Pancreas (tissue), 10 donors: ENCODE data around the gene FCAMR. TPM values are rescaled to one million over a fixed set of nuclear protein-coding genes. Genes with fewer than 3 reads are reported as not detected.
A peak's percentile ranks its signal among the peaks of the same experiment; 100 is the strongest.

Source experiments
- ATAC-seq, 4 donors: fragments of 200-7000 bp; cut with Tn5 transposase; one replicate each; pipeline versions ENCODE4 v1.8.0 to v1.9.1; 2020; ENCODE audit warnings: mild to moderate bottlenecking in 4 of 4, moderate library complexity in 4 of 4
- DNase-seq, 6 donors: peaks; one replicate each; pipeline ENCODE4 v3.0.0-alpha.2; 2020
- FAIRE-seq: peaks from 2 replicates; lab custom pipeline; 2012; peaks lifted over from hg19 to GRCh38; lab: Jason Lieb, UNC
- H3K27ac ChIP-seq, 4 donors: fragments of 200-600 bp; sonication (generic); 1 replicate in 3 of 4; 2 replicates in 1 of 4; pipeline versions ENCODE4 v1.5.0 to v1.8.0; 2020
- H3K27me3 ChIP-seq, 4 donors: fragments of 200-600 bp; one replicate each; pipeline ENCODE4 v1.8.0; 2021
- H3K36me3 ChIP-seq, 3 donors: fragments of 200-600 bp; sonication (generic) in 1 of 3; one replicate each; pipeline versions ENCODE4 v1.5.0 to v1.8.0; 2020 to 2021
- H3K4me1 ChIP-seq, 3 donors: fragments of 200-600 bp; one replicate each; pipeline ENCODE4 v1.8.0; 2021
- H3K4me3 ChIP-seq, 4 donors: fragments of 200-600 bp; sonication (generic) in 2 of 4; one replicate each; pipeline versions ENCODE4 v1.5.0 to v1.8.0; 2020 to 2021
- H3K9me3 ChIP-seq, 4 donors: fragments of 200-600 bp; one replicate each; pipeline ENCODE4 v1.8.0; 2021
- WGBS, 2 donors: extraction: QIAGEN DNeasy Blood & Tissue Kit; methylation state at CpG; one replicate each; pipeline ENCODE4 v1.1.7; 2013; 5-methylcytosine and 5-hydroxymethylcytosine counted together
- intact Hi-C, 3 donors: fragments of 100-400 bp; cut with DNase I; formaldehyde crosslinking; loops; one replicate each; pipeline versions ENCODE4 v1.11.1 to v1.14.2; 2022
- polyA plus RNA-seq, 2 donors: library from polyadenylated mRNA; stranded (reverse); fragments of 200-250 nt; gene quantifications; one replicate each; pipeline ENCODE4 v1.2.3, GENCODE V29; 2013
- total RNA-seq, 6 donors: library from RNA; stranded (reverse); fragmentation: NEBNext Ultra II Directional in 4 of 6; extraction: Animal tissue kit (Norgen Biotek cat#: 25700) in 4 of 6; gene quantifications; one replicate each; pipeline versions ENCODE4 v1.2.1 to v1.2.4, GENCODE V29; 2021 to 2023
- TF ChIP-seq, protein P1 (sequence below), 4 donors: fragments of 200-600 bp; sonication (generic) in 3 of 4; IDR thresholded peaks; one replicate each; pipeline versions ENCODE4 v1.5.0 to v1.8.0; 2021; ENCODE audit warnings: antibody characterized with exemption in 4 of 4
- donor health status: healthy with polysubstance abuse.
- donor health status: DM: no; HTN: no; CAD: no; lungs with moderate emphysema.
- donor health status: DM: no; HTN: no; CAD: no.
- donor health status: control.
- donor health status: control.
- donor health status: Bipolar disorder and iron deficiency.
- donor health status: DM: yes; HTN: yes; CAD: no.
- donor health status: DM: no; HTN: no; CAD: no.
- donor health status: DM: no; HTN: no; CAD: no.
- donor health status: DM: yes; HTN: yes; CAD: no.

FCAMR gene
- total and polyA plus RNA-seq, 8 donors, result not detected

GRCh38 chr1:206951318-206952100 is 18.8 kb downstream of the FCAMR start:
- no peak overlapping the region for H3K4me3 ChIP-seq
- ATAC-seq (peak; percentile 65 to 85 (median 74)), FAIRE-seq (no peak), DNase-seq (peak in 2 of 6 donors; percentile 23 to 42)
- no peaks in the 10 kb centered on the region for H3K27me3 ChIP-seq
- intact Hi-C loops, result no loop called here
- TF ChIP-seq, protein P1, sequence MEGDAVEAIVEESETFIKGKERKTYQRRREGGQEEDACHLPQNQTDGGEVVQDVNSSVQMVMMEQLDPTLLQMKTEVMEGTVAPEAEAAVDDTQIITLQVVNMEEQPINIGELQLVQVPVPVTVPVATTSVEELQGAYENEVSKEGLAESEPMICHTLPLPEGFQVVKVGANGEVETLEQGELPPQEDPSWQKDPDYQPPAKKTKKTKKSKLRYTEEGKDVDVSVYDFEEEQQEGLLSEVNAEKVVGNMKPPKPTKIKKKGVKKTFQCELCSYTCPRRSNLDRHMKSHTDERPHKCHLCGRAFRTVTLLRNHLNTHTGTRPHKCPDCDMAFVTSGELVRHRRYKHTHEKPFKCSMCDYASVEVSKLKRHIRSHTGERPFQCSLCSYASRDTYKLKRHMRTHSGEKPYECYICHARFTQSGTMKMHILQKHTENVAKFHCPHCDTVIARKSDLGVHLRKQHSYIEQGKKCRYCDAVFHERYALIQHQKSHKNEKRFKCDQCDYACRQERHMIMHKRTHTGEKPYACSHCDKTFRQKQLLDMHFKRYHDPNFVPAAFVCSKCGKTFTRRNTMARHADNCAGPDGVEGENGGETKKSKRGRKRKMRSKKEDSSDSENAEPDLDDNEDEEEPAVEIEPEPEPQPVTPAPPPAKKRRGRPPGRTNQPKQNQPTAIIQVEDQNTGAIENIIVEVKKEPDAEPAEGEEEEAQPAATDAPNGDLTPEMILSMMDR (IDR thresholded peaks at IDR 0.05), result no peak
- no peaks in the 10 kb centered on the region for H3K9me3 ChIP-seq
- H3K4me1 ChIP-seq, result peaks cover 7 to 36% (median 32%) of the 10 kb centered on the region in 3 donors
- H3K27ac ChIP-seq, result peak overlapping the region; percentile 31 to 81 (median 72)
- H3K36me3 ChIP-seq, result no peaks in the 10 kb centered on the region
- WGBS, 2 donors, result 36 to 40% methylated on average over 4 of the region's 4 CpGs

DNA sequence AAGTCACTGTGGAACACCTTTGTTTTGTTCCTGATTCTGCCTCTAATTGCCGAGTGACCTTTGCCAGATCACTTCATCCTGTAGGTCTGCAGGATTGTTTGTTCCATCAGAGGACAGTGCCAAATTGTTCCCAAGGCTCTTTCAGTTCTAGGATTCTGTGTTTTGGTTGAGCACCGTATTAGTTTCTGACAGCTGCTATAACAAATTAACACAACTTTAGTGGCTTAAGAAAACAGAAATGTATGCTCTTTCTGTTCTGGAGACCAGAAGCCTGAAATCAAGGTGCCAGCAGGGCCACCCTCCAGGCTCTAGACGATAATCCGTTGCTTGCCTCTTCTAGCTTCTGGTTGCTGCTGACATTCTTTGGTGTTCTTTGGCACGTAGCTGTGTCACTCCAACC is 20.6 kb downstream of the FCAMR start:
- no peak for FAIRE-seq
- Histone ChIP-seq H3K36me3 (no peaks in the 10 kb centered on the region), H3K4me1 (peaks cover 7 to 44% (median 32%) of the 10 kb centered on the region in 3 donors), H3K4me3 (no peak overlapping the region), H3K27me3 (no peaks in the 10 kb centered on the region), H3K27ac (no peak overlapping the region), H3K9me3 (no peaks in the 10 kb centered on the region)
- intact Hi-C loops, result no loop called here
- ATAC-seq, result no peak
- no peak for DNase-seq
- TF ChIP-seq, protein P1 (IDR thresholded peaks at IDR 0.05), result no peak
- WGBS, 2 donors, result 80 to 86% methylated on average over 5 of the region's 5 CpGs

DNA sequence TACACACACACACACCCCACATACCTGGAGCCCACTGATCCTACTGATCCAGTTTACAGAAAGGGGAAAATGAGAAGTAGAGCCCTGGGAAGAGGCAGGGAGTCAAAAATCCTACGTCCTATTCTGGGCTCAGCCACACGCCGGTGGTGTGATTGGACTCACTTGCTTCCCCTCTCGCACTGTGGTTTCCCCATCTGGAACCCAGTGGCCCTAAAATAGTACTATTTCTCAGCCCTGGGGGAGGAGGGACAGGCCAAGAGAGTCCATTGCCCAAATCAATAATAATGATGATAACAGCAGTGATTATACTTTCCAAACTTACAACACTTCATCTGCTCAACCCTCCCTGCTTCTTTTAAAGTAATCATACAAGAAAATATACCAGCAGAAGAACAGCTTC is 21.1 kb downstream of the FCAMR start:
- Histone ChIP-seq H3K9me3 (no peaks in the 10 kb centered on the region), H3K4me3 (no peak overlapping the region), H3K4me1 (peaks cover 5 to 42% (median 32%) of the 10 kb centered on the region in 3 donors), H3K36me3 (no peaks in the 10 kb centered on the region), H3K27ac (no peak overlapping the region), H3K27me3 (no peaks in the 10 kb centered on the region)
- TF ChIP-seq, protein P1 (IDR thresholded peaks at IDR 0.05), result no peak
- DNase-seq, result no peak
- 57 to 59% methylated on average over 4 of the region's 4 CpGs for WGBS, 2 donors
- intact Hi-C loops, result no loop called here
- FAIRE-seq, result no peak
- no peak for ATAC-seq

- WGBS, 2 donors, result 81 to 87% methylated on average over 3 of the region's 3 CpGs
- FAIRE-seq, result no peak
Measured at GRCh38 chr1:206947255-206947654, 23.0 kb downstream of the FCAMR start.

More at GRCh38 chr1:206947255-206947654, 23.0 kb downstream of the FCAMR start:
- H3K27me3 ChIP-seq, result no peaks in the 10 kb centered on the region
- intact Hi-C loops, result no loop called here
- H3K9me3 ChIP-seq, result no peaks in the 10 kb centered on the region
- TF ChIP-seq, protein P1 (IDR thresholded peaks at IDR 0.05), result no peak
- H3K36me3 ChIP-seq, result no peaks in the 10 kb centered on the region
- no peak overlapping the region for H3K27ac ChIP-seq
- ATAC-seq (no peak), DNase-seq (no peak)
- peaks cover 0 to 37% (median 13%) of the 10 kb centered on the region in 3 donors for H3K4me1 ChIP-seq
- H3K4me3 ChIP-seq, result no peak overlapping the region
